GM21515 (cell line): ENCODE results near the gene SUPV3L1.

Experiments used
- ATAC-seq: cut with Tn5 transposase; IDR thresholded peaks from one replicate; pipeline ENCODE4 v1.9.1; 2021; ENCODE audit not compliant: unreplicated experiment

SUPV3L1 gene

DNA sequence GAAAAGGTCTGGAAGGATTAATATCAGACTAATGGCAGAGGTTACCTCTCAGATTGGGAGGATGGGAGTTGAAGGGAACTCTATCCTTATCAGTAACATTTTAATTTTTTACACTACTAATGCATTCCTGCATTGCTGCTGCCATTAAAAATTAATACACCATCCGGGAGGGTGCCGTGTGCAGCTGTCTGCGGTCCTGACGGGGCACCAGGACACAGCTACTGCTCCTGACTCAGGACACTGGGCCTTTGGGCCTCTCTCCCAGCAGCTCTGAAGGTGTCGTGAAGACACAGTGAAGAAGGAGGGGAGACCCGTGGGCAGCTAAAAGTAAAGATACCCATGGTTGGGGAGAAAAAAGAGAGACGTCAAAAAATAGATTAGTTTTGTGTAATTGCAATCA lies 74.8 kb downstream of the SUPV3L1 start:
- no peak for ATAC-seq
